DND-41 (cell line): ENCODE results near the gene R3HDM4.

Experiments
- EZH2 ChIP-seq: IDR thresholded peaks from 3 replicates; pipeline ENCODE4 v1.6.1; 2012; ENCODE audit warnings: borderline replicate concordance, low read depth, mild to moderate bottlenecking, moderate library complexity, low read length, inconsistent platforms; ENCODE audit not compliant: severe bottlenecking
- TF ChIP-seq, protein P1 (sequence below): IDR thresholded peaks from 2 replicates; pipeline ENCODE4 v1.5.1; 2012; ENCODE audit warnings: borderline replicate concordance, low read length, moderate library complexity, mild to moderate bottlenecking; ENCODE audit not compliant: poor library complexity, severe bottlenecking; ENCODE audit errors: extremely low read depth

DNA sequence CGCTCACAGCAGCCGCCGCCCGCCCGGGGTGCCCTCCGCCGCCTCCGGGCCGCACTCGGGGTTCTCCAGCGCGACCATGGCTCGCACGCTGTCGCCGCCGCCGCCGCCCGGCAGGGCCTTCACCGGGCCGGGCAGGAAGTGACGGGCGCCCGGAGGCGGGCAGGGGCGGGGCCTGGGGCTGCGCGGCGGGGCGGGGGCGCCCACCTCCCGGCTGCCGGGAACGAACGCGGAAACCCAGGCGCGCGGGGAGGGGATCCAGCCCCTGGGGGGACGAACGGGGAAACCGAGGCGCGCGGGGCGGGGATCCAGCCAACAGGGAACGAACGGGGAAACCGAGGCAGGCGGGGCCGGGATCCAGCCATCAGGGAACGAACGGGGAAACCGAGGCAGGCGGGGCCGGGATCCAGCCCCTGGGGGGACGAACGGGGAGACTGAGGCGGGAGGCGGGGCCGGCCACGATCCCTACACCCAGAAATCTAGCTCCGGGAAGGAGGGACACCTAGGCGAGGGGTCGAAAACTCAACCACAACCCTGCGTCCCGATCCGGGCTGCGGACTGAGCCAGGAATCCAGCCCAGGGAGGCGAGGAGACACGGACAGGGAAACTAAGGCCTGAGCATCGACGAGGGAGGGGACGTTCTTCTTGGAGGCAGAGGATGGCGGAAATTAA lies at the start of gene R3HDM4:
- no peak for TF ChIP-seq EZH2
- TF ChIP-seq, protein P1, sequence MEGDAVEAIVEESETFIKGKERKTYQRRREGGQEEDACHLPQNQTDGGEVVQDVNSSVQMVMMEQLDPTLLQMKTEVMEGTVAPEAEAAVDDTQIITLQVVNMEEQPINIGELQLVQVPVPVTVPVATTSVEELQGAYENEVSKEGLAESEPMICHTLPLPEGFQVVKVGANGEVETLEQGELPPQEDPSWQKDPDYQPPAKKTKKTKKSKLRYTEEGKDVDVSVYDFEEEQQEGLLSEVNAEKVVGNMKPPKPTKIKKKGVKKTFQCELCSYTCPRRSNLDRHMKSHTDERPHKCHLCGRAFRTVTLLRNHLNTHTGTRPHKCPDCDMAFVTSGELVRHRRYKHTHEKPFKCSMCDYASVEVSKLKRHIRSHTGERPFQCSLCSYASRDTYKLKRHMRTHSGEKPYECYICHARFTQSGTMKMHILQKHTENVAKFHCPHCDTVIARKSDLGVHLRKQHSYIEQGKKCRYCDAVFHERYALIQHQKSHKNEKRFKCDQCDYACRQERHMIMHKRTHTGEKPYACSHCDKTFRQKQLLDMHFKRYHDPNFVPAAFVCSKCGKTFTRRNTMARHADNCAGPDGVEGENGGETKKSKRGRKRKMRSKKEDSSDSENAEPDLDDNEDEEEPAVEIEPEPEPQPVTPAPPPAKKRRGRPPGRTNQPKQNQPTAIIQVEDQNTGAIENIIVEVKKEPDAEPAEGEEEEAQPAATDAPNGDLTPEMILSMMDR = no peak
